Upper lobe of left lung (tissue), 4 donors: ENCODE data around the gene FILIP1L.

Experiments
- CTCF ChIP-seq, 6 experiments: fragments of 450-650 bp in 4 of 6; fragments of 200-600 bp in 2 of 6; sonication (generic) in 2 of 6; IDR thresholded peaks; one replicate each; pipeline ENCODE4 v1.5.1; 2016 to 2019; ENCODE audit warnings: antibody characterized with exemption in 6 of 6
- EP300 ChIP-seq, 4 donors: sonication (generic); formaldehyde crosslinking; IDR thresholded peaks; one replicate each; pipeline ENCODE4 v1.5.1; 2017; ENCODE audit warnings: antibody characterized with exemption in 4 of 4, control low read depth in 2 of 4
- POLR2A ChIP-seq, 4 donors: fragments of 450-650 bp; IDR thresholded peaks; one replicate each; pipeline ENCODE4 v1.5.1; 2016 to 2017; ENCODE audit warnings: antibody characterized with exemption in 4 of 4, mild to moderate bottlenecking in 2 of 4
- POLR2AphosphoS5 ChIP-seq, 2 donors: sonication (generic); formaldehyde crosslinking; IDR thresholded peaks; one replicate each; pipeline ENCODE4 v1.5.1; 2017; ENCODE audit warnings: antibody characterized with exemption in 2 of 2

- TF ChIP-seq POLR2AphosphoS5 (IDR thresholded peaks at IDR 0.05) (no peak), CTCF (IDR thresholded peaks at IDR 0.05) (no peak), POLR2A (IDR thresholded peaks at IDR 0.05) (no peak), EP300 (IDR thresholded peaks at IDR 0.05) (no peak)
These were observed 15.6 kb downstream of the FILIP1L start for GRCh38 chr3:100098784-100099070.
